HepG2 (cell line): ENCODE measurements around the gene NUDT7. TPM values are rescaled to one million over a fixed set of nuclear protein-coding genes. Genes with fewer than 3 reads are reported as not detected.
A peak's percentile ranks its signal among the peaks of the same experiment; 100 is the strongest.

Experiments used
- ARNT2 ChIP-seq: sonication (generic); formaldehyde crosslinking; IDR thresholded peaks from 2 replicates; pipeline ENCODE4 v1.8.0; 2022; ENCODE audit warnings: mild to moderate bottlenecking, low read depth, missing genetic modification reagents, moderate library complexity
- CEBPB ChIP-seq: IDR thresholded peaks from 2 replicates; pipeline ENCODE4 v1.6.1; 2011; ENCODE audit warnings: low read depth, low read length, improper control_type of control experiment, borderline replicate concordance
- CTCF ChIP-seq: sonication (generic); formaldehyde crosslinking; IDR thresholded peaks from 2 replicates; pipeline ENCODE4 v1.5.0; 2020; ENCODE audit warnings: mild to moderate bottlenecking, missing genetic modification reagents, moderate library complexity
- FOXO4 ChIP-seq: sonication (generic); formaldehyde crosslinking; conservative IDR thresholded peaks from 2 replicates; pipeline ENCODE4 v1.8.1; 2023; ENCODE audit warnings: missing genetic modification reagents
- IRF9 ChIP-seq: sonication (generic); formaldehyde crosslinking; IDR thresholded peaks from 2 replicates; pipeline ENCODE4 v1.8.0; 2022; ENCODE audit warnings: missing genetic modification reagents, mild to moderate bottlenecking, borderline replicate concordance
- MAFK ChIP-seq, 2 experiments: IDR thresholded peaks in 1 of 2; conservative IDR thresholded peaks in 1 of 2; 2 replicates each; pipeline ENCODE4 v1.6.1; 2011; ENCODE audit warnings: improper control_type of control experiment in 2 of 2, low read length in 2 of 2
- MEF2D ChIP-seq: sonication (generic); formaldehyde crosslinking; IDR thresholded peaks from 2 replicates; pipeline ENCODE4 v1.5.1; 2020; ENCODE audit warnings: mild to moderate bottlenecking, missing genetic modification reagents
- NFIC ChIP-seq: IDR thresholded peaks from 2 replicates; pipeline ENCODE4 v1.6.1; 2012; ENCODE audit warnings: mild to moderate bottlenecking, low read length, inconsistent platforms
- POGK ChIP-seq: sonication (generic); formaldehyde crosslinking; conservative IDR thresholded peaks from 2 replicates; pipeline ENCODE4 v1.8.0; 2022; ENCODE audit warnings: mild to moderate bottlenecking, moderate library complexity, missing genetic modification reagents
- RNF2 ChIP-seq: fragments of 450-650 bp; conservative IDR thresholded peaks from 2 replicates; pipeline ENCODE4 v1.6.1; 2016; ENCODE audit warnings: low read depth
- ZBTB40 ChIP-seq, 2 experiments: fragments of 450-650 bp in 1 of 2; sonication (generic) in 1 of 2; formaldehyde crosslinking in 1 of 2; IDR thresholded peaks; 2 replicates each; pipeline versions ENCODE4 v1.6.1 to v1.8.0; 2016 to 2022; ENCODE audit warnings: antibody characterized with exemption in 1 of 2, mild to moderate bottlenecking in 1 of 2, missing genetic modification reagents in 1 of 2
- ZNF256 ChIP-seq: sonication (generic); formaldehyde crosslinking; conservative IDR thresholded peaks from 2 replicates; pipeline ENCODE4 v1.4.0; 2020; ENCODE audit warnings: missing genetic modification reagents
- polyA plus RNA-seq, 8 experiments: library from polyadenylated mRNA; depleted of rRNA in 3 of 8; stranded (reverse) in 7 of 8; unstranded in 1 of 8; fragments of >200 nt; fragmentation: Illumina TruSeq in 4 of 8; extraction: Trizol in 4 of 8; gene quantifications; 2 replicates each; pipeline versions ENCODE4 v1.2.1 to v1.2.3, GENCODE V29; 2011 to 2016; ENCODE audit warnings: low read depth in 4 of 8, missing spikeins in 1 of 8, mixed read lengths in 1 of 8; ENCODE audit not compliant: insufficient read depth in 1 of 8
- total RNA-seq, 5 experiments: library from RNA; depleted of rRNA; stranded (reverse); fragments of >200 nt; fragmentation: Illumina TruSeq; extraction: Trizol; gene quantifications; 2 replicates each; pipeline ENCODE4 v1.2.3, GENCODE V29; 2016; ENCODE audit warnings: low read depth in 1 of 5

The NUDT7 gene
- total and polyA plus RNA-seq, 2 of the 13 experiments (the other 11 are each of a cell fraction or from before 2014, with no cell fraction given) = 14.3 to 23.9 TPM

GRCh38 chr16:77762262-77762661 is 39.9 kb downstream of the NUDT7 start (continued):
- TF ChIP-seq CTCF (CRISPR knock-in tag) (no peak), FOXO4 (CRISPR knock-in tag) (no peak), MEF2D (CRISPR knock-in tag) (no peak), NFIC (peak; percentile 62; the same call in 1 of the 2 replicates), IRF9 (CRISPR knock-in tag) (no peak), RNF2 (no peak), CEBPB (peak; percentile 54; the same call in 1 of the 2 replicates), POGK (CRISPR knock-in tag) (no peak), ARNT2 (no peak), MAFK (conservative IDR thresholded peaks at IDR 0.05 in 1 of 2, IDR thresholded peaks at IDR 0.05 in 1 of 2; ENCODE audit: low read length in 2 of 2) (peak in 1 of 2 experiments; percentile 16; a peak in 1 of 4 replicates), ZBTB40 (IDR thresholded peaks at IDR 0.05) (no peak), ZBTB40 (CRISPR knock-in tag; IDR thresholded peaks at IDR 0.05) (no peak), ZNF256 (CRISPR knock-in tag) (no peak)
